ENCODE data around the gene PTPRD.

DNA sequence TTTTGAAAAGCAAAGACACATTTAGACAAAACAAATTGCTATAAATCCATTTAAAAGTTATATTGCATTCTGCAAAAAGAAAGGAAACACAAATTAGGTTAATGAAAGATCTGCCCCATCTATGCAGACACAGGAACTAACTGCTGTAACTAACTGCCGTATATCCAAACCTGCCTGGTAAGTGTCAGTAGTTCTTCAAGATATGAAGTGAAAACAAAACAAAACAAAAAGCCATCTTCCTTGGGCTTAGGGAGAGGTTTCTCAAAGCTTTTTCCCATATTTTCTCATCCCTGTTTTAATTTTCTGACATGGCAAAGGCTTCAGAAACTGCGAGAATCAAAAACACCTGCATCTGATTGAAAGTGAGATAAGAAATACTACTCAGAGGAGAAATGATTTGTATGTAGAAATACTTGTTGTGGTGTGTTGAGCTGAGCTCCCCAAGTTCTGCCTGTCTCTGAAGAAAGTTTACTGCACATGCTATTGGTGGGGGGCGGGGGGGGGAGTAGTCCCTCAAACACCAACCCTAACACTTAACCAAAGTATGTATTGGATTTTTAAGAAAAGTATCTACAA is 750.5 kb downstream of the PTPRD start:
- TF ChIP-seq CTCF (IDR thresholded peaks at IDR 0.05) (no peak), POLR2A (IDR thresholded peaks at IDR 0.05) (no peak)

All from thyroid gland (tissue), 4 donors.